Measurements from ENCODE around the gene ASAH2.
A peak's percentile ranks its signal among the peaks of the same experiment; 100 is the strongest.

The ASAH2 gene

DNA sequence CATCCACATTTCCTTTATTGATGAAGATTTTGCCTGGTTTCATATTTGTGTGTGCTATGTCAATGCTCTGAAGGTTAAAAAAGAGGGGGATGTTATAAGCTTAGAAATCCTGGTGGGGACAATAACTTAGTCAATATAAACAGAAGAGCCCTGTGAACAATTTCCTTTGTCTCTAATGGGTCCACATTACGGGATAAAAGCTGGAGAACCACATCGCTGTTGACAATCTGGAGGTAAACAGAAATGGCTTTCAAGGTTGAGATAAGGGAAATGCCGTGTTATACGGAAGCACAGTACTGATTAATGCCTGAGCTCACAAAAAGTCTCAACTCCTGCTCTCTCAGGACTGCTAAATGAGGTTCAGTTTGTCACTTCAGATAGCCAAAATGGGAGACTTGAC, 16.8 kb downstream of the ASAH2 start:
- Histone ChIP-seq H4K8ac (ENCODE audit: low read depth, low read length) (no peak overlapping the region), H3K56ac (ENCODE audit: low read length) (no peak overlapping the region), H3K36me3 (ENCODE audit: control insufficient read depth, insufficient read depth, low read length) (no peaks in the 10 kb centered on the region), H2AK5ac (ENCODE audit: low read length) (no peak overlapping the region), H3K79me1 (ENCODE audit: low read length) (no peaks in the 10 kb centered on the region), H2BK15ac (replicated peaks; ENCODE audit: low read depth) (no peak overlapping the region), H3K9ac (ENCODE audit: low read length) (no peak overlapping the region), H3K18ac (ENCODE audit: low read length) (no peak overlapping the region), H3K4me2 (ENCODE audit: low read length) (no peak overlapping the region), H3K27me3 (ENCODE audit: insufficient read depth, low read length, poor library complexity) (no peaks in the 10 kb centered on the region), H3K4me3 (ENCODE audit: low read length) (no peak overlapping the region), H3K4me1 (ENCODE audit: control insufficient read depth, low read depth, low read length) (no peaks in the 10 kb centered on the region), H3K23ac (ENCODE audit: low read length) (no peak overlapping the region), H4K5ac (ENCODE audit: low read length) (no peak overlapping the region), H3K27ac (ENCODE audit: low read depth, low read length) (no peak overlapping the region), H3K79me2 (ENCODE audit: control insufficient read depth, insufficient read depth, low read length) (no peaks in the 10 kb centered on the region), H2BK120ac (ENCODE audit: low read depth, low read length) (no peak overlapping the region), H3K4ac (ENCODE audit: low read depth, low read length) (no peak overlapping the region), H2BK5ac (ENCODE audit: low read length) (no peak overlapping the region)
- peak; percentile 7 for DNase-seq
- no CpG with 5 or more reads among the region's 4 CpGs for WGBS (ENCODE audit: extremely low coverage, insufficient coverage, low lambda C conversion rate)

DNA sequence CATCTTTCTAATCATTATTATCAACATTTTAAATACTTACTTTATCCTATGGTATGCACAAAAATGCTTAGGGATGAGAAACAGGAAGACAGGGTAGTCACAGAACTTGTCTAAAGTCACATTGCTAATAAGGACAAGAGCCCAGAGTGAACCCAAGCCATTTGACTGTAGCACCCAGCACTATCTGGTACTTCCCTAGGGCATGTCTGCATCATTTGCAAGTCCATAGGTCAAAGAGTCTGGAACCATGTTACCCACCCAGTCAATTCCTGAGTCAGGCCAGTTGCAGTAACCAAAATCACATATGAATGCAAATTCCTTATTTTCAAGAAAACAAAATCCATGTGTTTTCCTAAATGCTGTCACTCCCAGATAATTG, 19.1 kb downstream of the ASAH2 start:
- Histone ChIP-seq H3K27ac (ENCODE audit: low read depth, low read length) (no peak overlapping the region), H3K4ac (ENCODE audit: low read depth, low read length) (no peak overlapping the region), H2BK120ac (ENCODE audit: low read depth, low read length) (no peak overlapping the region), H3K4me2 (ENCODE audit: low read length) (no peak overlapping the region), H4K8ac (ENCODE audit: low read depth, low read length) (no peak overlapping the region), H3K36me3 (ENCODE audit: control insufficient read depth, insufficient read depth, low read length) (no peaks in the 10 kb centered on the region), H3K79me1 (ENCODE audit: low read length) (no peaks in the 10 kb centered on the region), H3K9ac (ENCODE audit: low read length) (no peak overlapping the region), H3K56ac (ENCODE audit: low read length) (no peak overlapping the region), H3K79me2 (ENCODE audit: control insufficient read depth, insufficient read depth, low read length) (no peaks in the 10 kb centered on the region), H3K18ac (ENCODE audit: low read length) (no peak overlapping the region), H2BK5ac (ENCODE audit: low read length) (no peak overlapping the region), H2AK5ac (ENCODE audit: low read length) (no peak overlapping the region), H3K23ac (ENCODE audit: low read length) (no peak overlapping the region), H3K4me3 (ENCODE audit: low read length) (no peak overlapping the region), H4K5ac (ENCODE audit: low read length) (no peak overlapping the region), H3K4me1 (ENCODE audit: control insufficient read depth, low read depth, low read length) (no peaks in the 10 kb centered on the region), H2BK15ac (replicated peaks; ENCODE audit: low read depth) (no peak overlapping the region), H3K27me3 (ENCODE audit: insufficient read depth, low read length, poor library complexity) (no peaks in the 10 kb centered on the region)
- DNase-seq = no peak

DNA sequence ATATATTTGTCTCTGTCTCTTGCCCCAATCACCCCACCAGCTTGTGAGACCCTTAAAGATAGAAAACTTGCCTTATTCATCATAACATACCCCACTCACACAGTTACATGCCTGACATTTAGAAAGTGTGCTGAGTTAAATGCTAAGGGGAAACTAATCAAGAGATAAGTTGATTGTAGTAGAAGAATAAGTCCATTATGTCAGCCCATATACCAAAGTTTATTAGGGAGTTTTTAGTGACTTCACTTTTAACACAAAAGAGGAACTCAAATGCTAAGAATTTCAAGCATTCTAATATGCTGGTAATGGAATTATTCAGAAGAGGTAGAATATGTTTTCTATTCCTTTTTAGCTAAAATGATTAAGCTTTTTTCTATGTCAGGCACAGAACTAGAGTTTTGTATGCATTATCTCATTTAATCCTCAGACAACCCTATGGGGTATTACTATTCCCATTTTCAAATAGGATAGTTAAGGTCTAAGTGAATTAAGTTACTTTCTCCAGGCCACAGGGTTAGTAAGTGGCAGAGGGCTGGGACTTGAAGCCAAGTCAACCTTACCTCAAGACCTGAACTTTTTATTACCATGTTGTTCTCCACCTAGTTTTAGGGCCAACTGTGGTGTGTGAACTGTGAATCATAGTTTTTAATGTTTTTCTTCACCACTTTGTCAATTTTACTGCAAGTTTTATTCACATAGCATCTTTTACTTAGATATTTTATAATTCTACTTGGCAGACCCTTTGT, 19.6 kb downstream of the ASAH2 start:
- Histone ChIP-seq H2AK5ac (ENCODE audit: low read length) (no peak overlapping the region), H3K56ac (ENCODE audit: low read length) (no peak overlapping the region), H3K36me3 (ENCODE audit: control insufficient read depth, insufficient read depth, low read length) (no peaks in the 10 kb centered on the region), H3K18ac (ENCODE audit: low read length) (no peak overlapping the region), H3K9ac (ENCODE audit: low read length) (no peak overlapping the region), H3K79me2 (ENCODE audit: control insufficient read depth, insufficient read depth, low read length) (no peaks in the 10 kb centered on the region), H3K79me1 (ENCODE audit: low read length) (no peaks in the 10 kb centered on the region), H3K4me2 (ENCODE audit: low read length) (no peak overlapping the region), H3K4me1 (ENCODE audit: control insufficient read depth, low read depth, low read length) (no peaks in the 10 kb centered on the region), H3K4ac (ENCODE audit: low read depth, low read length) (no peak overlapping the region), H2BK120ac (ENCODE audit: low read depth, low read length) (no peak overlapping the region), H3K27me3 (ENCODE audit: insufficient read depth, low read length, poor library complexity) (no peaks in the 10 kb centered on the region), H4K8ac (ENCODE audit: low read depth, low read length) (no peak overlapping the region), H3K27ac (ENCODE audit: low read depth, low read length) (no peak overlapping the region), H3K4me3 (ENCODE audit: low read length) (no peak overlapping the region), H2BK15ac (replicated peaks; ENCODE audit: low read depth) (no peak overlapping the region), H4K5ac (ENCODE audit: low read length) (no peak overlapping the region), H3K23ac (ENCODE audit: low read length) (no peak overlapping the region), H2BK5ac (ENCODE audit: low read length) (no peak overlapping the region)
- DNase-seq = no peak

DNA sequence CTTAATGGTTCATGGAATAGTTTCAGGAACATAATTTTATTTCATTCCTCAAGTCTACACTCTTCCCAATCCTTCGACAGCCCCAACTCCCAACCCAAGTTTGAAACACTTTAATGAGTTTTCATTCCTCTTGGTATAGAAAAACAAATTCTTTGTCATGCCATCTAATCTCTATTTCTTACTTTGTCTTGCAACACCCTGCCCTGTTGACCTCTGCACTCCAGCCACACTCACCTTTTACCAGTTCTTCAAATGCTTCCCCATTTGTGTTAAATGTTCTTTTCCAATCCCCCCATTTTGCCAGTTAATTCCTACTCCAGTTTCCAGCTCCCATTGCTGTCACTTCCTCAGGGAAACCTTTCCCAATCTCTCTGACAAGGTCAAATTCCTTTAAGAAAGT, 21.9 kb downstream of the ASAH2 start:
- WGBS (ENCODE audit: extremely low coverage, insufficient coverage, low lambda C conversion rate) = no CpG with 5 or more reads among the region's 1 CpG
- Histone ChIP-seq H3K79me1 (ENCODE audit: low read length) (no peaks in the 10 kb centered on the region), H4K8ac (ENCODE audit: low read depth, low read length) (no peak overlapping the region), H2BK5ac (ENCODE audit: low read length) (no peak overlapping the region), H3K27ac (ENCODE audit: low read depth, low read length) (no peak overlapping the region), H3K27me3 (ENCODE audit: insufficient read depth, low read length, poor library complexity) (no peaks in the 10 kb centered on the region), H2AK5ac (ENCODE audit: low read length) (no peak overlapping the region), H3K9ac (ENCODE audit: low read length) (no peak overlapping the region), H3K23ac (ENCODE audit: low read length) (no peak overlapping the region), H3K79me2 (ENCODE audit: control insufficient read depth, insufficient read depth, low read length) (no peaks in the 10 kb centered on the region), H3K36me3 (ENCODE audit: control insufficient read depth, insufficient read depth, low read length) (no peaks in the 10 kb centered on the region), H3K4me1 (ENCODE audit: control insufficient read depth, low read depth, low read length) (no peaks in the 10 kb centered on the region), H4K5ac (ENCODE audit: low read length) (no peak overlapping the region), H3K4me2 (ENCODE audit: low read length) (no peak overlapping the region), H2BK120ac (ENCODE audit: low read depth, low read length) (no peak overlapping the region), H3K18ac (ENCODE audit: low read length) (no peak overlapping the region), H3K4me3 (ENCODE audit: low read length) (no peak overlapping the region), H3K56ac (ENCODE audit: low read length) (no peak overlapping the region), H2BK15ac (replicated peaks; ENCODE audit: low read depth) (no peak overlapping the region), H3K4ac (ENCODE audit: low read depth, low read length) (no peak overlapping the region)
- DNase-seq = no peak

DNA sequence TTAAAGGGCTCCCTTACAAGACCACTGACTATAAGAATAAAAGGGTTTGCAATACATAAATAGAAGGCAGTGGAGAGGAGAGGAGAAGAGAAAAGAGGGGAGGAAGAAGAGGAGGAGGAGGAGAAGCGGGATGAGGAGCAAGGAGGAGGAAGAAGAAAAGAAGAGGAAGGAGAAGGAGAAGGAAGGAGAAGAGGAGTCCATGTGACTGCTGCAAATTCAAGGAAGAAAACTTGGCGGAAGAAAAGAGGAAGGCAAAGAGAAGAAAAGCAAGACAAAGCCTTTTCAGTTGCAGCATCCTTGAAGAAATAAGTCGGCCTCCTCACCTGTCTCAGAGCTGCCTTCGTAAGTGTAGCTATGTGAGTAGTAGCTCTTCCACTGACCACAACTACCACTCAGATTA, 22.6 kb downstream of the ASAH2 start:
- H3K79me1 ChIP-seq (ENCODE audit: low read length) = no peaks in the 10 kb centered on the region
- no peak for DNase-seq
- H4K8ac ChIP-seq (ENCODE audit: low read depth, low read length) = no peak overlapping the region
- H3K23ac ChIP-seq (ENCODE audit: low read length) = no peak overlapping the region
- H3K79me2 ChIP-seq (ENCODE audit: control insufficient read depth, insufficient read depth, low read length) = no peaks in the 10 kb centered on the region
- H3K36me3 ChIP-seq (ENCODE audit: control insufficient read depth, insufficient read depth, low read length) = no peaks in the 10 kb centered on the region
- no peak overlapping the region for H3K56ac ChIP-seq (ENCODE audit: low read length)
- H3K4me2 ChIP-seq (ENCODE audit: low read length) = no peak overlapping the region
- no peak overlapping the region for H2BK5ac ChIP-seq (ENCODE audit: low read length)
- no peak overlapping the region for H3K4ac ChIP-seq (ENCODE audit: low read depth, low read length)
- WGBS (ENCODE audit: extremely low coverage, insufficient coverage, low lambda C conversion rate) = no CpG with 5 or more reads among the region's 4 CpGs
- H3K4me3 ChIP-seq (ENCODE audit: low read length) = no peak overlapping the region
- H3K4me1 ChIP-seq (ENCODE audit: control insufficient read depth, low read depth, low read length) = no peaks in the 10 kb centered on the region
- H3K27me3 ChIP-seq (ENCODE audit: insufficient read depth, low read length, poor library complexity) = no peaks in the 10 kb centered on the region
- no peak overlapping the region for H2BK120ac ChIP-seq (ENCODE audit: low read depth, low read length)
- no peak overlapping the region for H4K5ac ChIP-seq (ENCODE audit: low read length)
- no peak overlapping the region for H2AK5ac ChIP-seq (ENCODE audit: low read length)
- no peak overlapping the region for H3K27ac ChIP-seq (ENCODE audit: low read depth, low read length)
- no peak overlapping the region for H2BK15ac ChIP-seq (replicated peaks; ENCODE audit: low read depth)
- no peak overlapping the region for H3K18ac ChIP-seq (ENCODE audit: low read length)
- H3K9ac ChIP-seq (ENCODE audit: low read length) = no peak overlapping the region

DNA sequence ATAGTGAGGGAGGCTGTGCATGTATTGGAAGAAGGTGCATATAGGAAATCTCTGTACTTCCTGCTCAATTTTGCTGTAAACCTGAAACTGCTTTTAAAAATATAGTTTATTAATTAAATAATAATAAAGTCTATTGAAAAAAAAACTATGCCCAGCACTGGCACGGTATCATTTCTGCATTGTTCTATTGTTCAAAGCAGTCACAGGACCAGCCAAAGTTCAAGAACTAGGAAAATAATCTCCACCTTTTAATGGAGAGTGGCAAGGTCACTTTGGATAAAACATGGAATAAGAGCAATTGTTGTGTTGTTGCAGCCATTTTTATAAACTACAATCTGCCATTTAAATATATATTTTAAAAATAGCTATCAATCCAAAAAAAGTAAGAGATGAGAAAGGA, 24.7 kb downstream of the ASAH2 start:
- Histone ChIP-seq H3K27me3 (ENCODE audit: insufficient read depth, low read length, poor library complexity) (no peaks in the 10 kb centered on the region), H3K27ac (ENCODE audit: low read depth, low read length) (no peak overlapping the region), H3K79me1 (ENCODE audit: low read length) (no peaks in the 10 kb centered on the region), H3K4me1 (ENCODE audit: control insufficient read depth, low read depth, low read length) (no peaks in the 10 kb centered on the region), H3K56ac (ENCODE audit: low read length) (no peak overlapping the region), H3K79me2 (ENCODE audit: control insufficient read depth, insufficient read depth, low read length) (no peaks in the 10 kb centered on the region), H2BK15ac (replicated peaks; ENCODE audit: low read depth) (no peak overlapping the region), H3K18ac (ENCODE audit: low read length) (no peak overlapping the region), H2AK5ac (ENCODE audit: low read length) (no peak overlapping the region), H3K9ac (ENCODE audit: low read length) (no peak overlapping the region), H4K5ac (ENCODE audit: low read length) (no peak overlapping the region), H3K23ac (ENCODE audit: low read length) (no peak overlapping the region), H3K4ac (ENCODE audit: low read depth, low read length) (no peak overlapping the region), H2BK5ac (ENCODE audit: low read length) (no peak overlapping the region), H4K8ac (ENCODE audit: low read depth, low read length) (no peak overlapping the region), H3K4me3 (ENCODE audit: low read length) (no peak overlapping the region), H3K36me3 (ENCODE audit: control insufficient read depth, insufficient read depth, low read length) (no peaks in the 10 kb centered on the region), H2BK120ac (ENCODE audit: low read depth, low read length) (no peak overlapping the region), H3K4me2 (ENCODE audit: low read length) (no peak overlapping the region)
- no peak for DNase-seq
- no CpG with 5 or more reads among the region's 1 CpG for WGBS (ENCODE audit: extremely low coverage, insufficient coverage, low lambda C conversion rate)
